Measurements from ENCODE around the gene HPX. TPM values are rescaled to one million over a fixed set of nuclear protein-coding genes. Genes with fewer than 3 reads are reported as not detected.

Gene HPX
- total and polyA plus RNA-seq, 2 experiments from 2014 or later = 0.73 to 0.95 TPM

- Histone ChIP-seq H3K27me3 (no peaks in the 10 kb centered on the region), H3K9me3 (ENCODE audit: low read depth) (no peaks in the 10 kb centered on the region), H3K4me1 (ENCODE audit: low read depth) (peaks cover 15% of the 10 kb centered on the region), H3K4me3 (no peak overlapping the region), H3K27ac (no peak overlapping the region), H3K36me3 (no peaks in the 10 kb centered on the region)
- peak; percentile 84 for TF ChIP-seq CTCF (IDR thresholded peaks at IDR 0.05; ENCODE audit: low read depth, low read length)
- peak; percentile 68 to 69 for DNase-seq (ENCODE audit: low read depth in 1 of 2, low spot score in 1 of 2)
These were observed 1.7 kb downstream of the HPX start for GRCh38 chr11:6438979-6439571.

- H3K27ac ChIP-seq = no peak overlapping the region
- no peak overlapping the region for H3K4me3 ChIP-seq
- no peaks in the 10 kb centered on the region for H3K9me3 ChIP-seq (ENCODE audit: low read depth)
- no peak for TF ChIP-seq CTCF (IDR thresholded peaks at IDR 0.05; ENCODE audit: low read depth, low read length)
- H3K27me3 ChIP-seq = no peaks in the 10 kb centered on the region
- peaks cover 15% of the 10 kb centered on the region for H3K4me1 ChIP-seq (ENCODE audit: low read depth)
- no peaks in the 10 kb centered on the region for H3K36me3 ChIP-seq
- DNase-seq (ENCODE audit: low read depth in 1 of 2, low spot score in 1 of 2) = no peak
These were observed 2.8 kb downstream of the HPX start for GRCh38 chr11:6437993-6438392.

- no peak for TF ChIP-seq CTCF (IDR thresholded peaks at IDR 0.05; ENCODE audit: low read depth, low read length)
- Histone ChIP-seq H3K27me3 (no peaks in the 10 kb centered on the region), H3K4me3 (no peak overlapping the region), H3K9me3 (ENCODE audit: low read depth) (no peaks in the 10 kb centered on the region), H3K36me3 (no peaks in the 10 kb centered on the region), H3K27ac (no peak overlapping the region), H3K4me1 (ENCODE audit: low read depth) (peaks cover 15% of the 10 kb centered on the region)
- DNase-seq (ENCODE audit: low read depth in 1 of 2, low spot score in 1 of 2) = no peak
These were observed 3.4 kb downstream of the HPX start for GRCh38 chr11:6437423-6437822.

GRCh38 chr11:6433998-6434660 lies 6.7 kb downstream of the HPX start:
- Histone ChIP-seq H3K27me3 (no peaks in the 10 kb centered on the region), H3K9me3 (ENCODE audit: low read depth) (no peaks in the 10 kb centered on the region), H3K4me3 (no peak overlapping the region), H3K27ac (no peak overlapping the region), H3K4me1 (ENCODE audit: low read depth) (no peaks in the 10 kb centered on the region), H3K36me3 (no peaks in the 10 kb centered on the region)
- TF ChIP-seq CTCF (IDR thresholded peaks at IDR 0.05; ENCODE audit: low read depth, low read length) = no peak
- no peak for DNase-seq (ENCODE audit: low read depth in 1 of 2, low spot score in 1 of 2)

GRCh38 chr11:6431861-6432260 lies 8.9 kb downstream of the HPX start:
- no peak overlapping the region for H3K4me3 ChIP-seq
- DNase-seq (ENCODE audit: low read depth in 1 of 2, low spot score in 1 of 2) = peak in 1 of 2 donors; percentile 64
- TF ChIP-seq CTCF (IDR thresholded peaks at IDR 0.05; ENCODE audit: low read depth, low read length) = no peak
- no peaks in the 10 kb centered on the region for H3K4me1 ChIP-seq (ENCODE audit: low read depth)
- H3K9me3 ChIP-seq (ENCODE audit: low read depth) = no peaks in the 10 kb centered on the region
- no peak overlapping the region for H3K27ac ChIP-seq
- no peaks in the 10 kb centered on the region for H3K27me3 ChIP-seq
- no peaks in the 10 kb centered on the region for H3K36me3 ChIP-seq
